Tongue (tissue), 2 donors: ENCODE data around the gene CACNA1E. TPM values are rescaled to one million over a fixed set of nuclear protein-coding genes. Genes with fewer than 3 reads are reported as not detected.
A peak's percentile ranks its signal among the peaks of the same experiment; 100 is the strongest.

ENCODE experiments used
- DNase-seq: peaks from one replicate; pipeline ENCODE4 v3.0.0-alpha.2; 2015
- total RNA-seq: library from RNA; depleted of rRNA; stranded (reverse); fragments of >200 nt; gene quantifications from one replicate; pipeline ENCODE4 v1.2.3, GENCODE V29; 2014

CACNA1E gene
- total RNA-seq, 1 donor from 2014 or later = 0.41 TPM

DNA sequence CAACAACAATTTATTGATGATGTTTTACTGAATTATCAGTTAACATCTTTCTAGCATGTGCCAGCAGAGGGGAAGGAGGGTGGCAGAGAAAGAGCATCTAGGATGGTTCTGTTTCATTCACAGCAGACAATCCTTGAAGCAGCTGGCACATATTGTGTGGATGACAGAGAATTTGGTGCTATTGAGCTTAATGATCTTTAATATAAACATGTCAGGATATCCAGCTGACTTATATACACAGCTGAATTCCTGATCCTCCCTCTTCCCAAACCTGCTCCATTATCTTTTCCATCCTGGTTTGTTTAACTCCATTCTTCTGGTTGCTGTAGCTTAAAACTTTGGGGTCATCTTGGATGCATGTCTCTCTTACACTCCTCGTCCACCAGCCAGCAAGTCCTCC, 218.6 kb downstream of the CACNA1E start:
- DNase-seq = no peak

DNA sequence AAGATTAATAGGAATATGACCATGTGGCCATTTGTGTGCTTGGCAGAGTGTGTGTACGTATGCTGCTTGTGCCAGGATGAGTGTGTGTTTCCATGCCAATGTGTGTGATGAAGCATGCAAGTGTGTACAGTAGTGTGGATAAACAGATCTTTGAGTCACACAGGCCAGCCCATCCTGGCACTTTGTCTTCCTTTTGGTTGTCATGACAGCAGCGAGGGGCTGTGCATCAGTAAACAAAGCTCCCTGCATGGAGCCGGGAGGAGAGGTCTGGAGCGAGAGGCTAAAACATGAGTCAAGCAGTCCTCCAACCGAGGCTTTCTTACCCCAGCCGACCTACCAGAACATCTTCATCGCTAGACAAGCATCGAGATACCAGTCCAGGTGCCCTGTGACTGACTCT, 221.2 kb downstream of the CACNA1E start:
- peak; percentile 25 for DNase-seq

DNA sequence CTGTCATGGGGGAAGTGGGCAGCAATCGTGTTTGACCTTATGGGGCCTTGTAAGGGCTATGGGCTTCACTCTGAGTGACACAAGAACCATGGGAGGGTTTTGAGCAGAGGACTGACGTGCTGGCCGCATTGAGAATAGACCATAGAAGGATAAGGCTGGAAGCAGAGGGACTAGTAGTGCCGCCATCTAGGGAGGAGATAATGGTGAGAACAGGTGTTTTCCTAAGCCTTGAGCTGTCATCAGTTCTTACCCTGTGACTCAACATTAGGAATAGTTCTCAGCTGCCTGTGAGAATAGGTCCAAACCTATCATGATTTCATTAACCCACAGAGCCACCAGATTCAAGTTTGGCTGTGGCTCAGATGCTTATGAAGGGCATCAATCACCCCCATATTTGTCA, 228.5 kb downstream of the CACNA1E start:
- peak; percentile 70 for DNase-seq

DNA sequence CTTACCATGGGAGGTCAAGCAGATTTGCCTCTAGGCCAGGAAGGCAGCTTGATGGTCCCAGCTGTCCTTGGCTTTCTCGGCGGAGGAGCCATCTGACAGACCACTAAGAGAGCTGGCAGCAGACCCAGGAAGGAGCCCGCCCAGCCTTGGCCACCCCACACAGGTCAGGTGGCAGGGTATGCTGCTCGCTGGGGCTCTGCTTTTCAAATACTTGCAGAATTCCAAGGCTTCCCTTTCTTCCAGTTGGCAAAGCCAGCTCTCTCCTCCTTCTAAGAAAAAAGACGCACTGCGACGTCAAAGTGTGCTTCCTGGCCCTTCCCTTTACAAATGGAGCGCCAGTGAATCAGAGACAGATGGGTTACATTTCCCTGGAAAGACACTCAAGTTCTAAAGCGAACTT, 229.4 kb downstream of the CACNA1E start:
- DNase-seq = peak; percentile 74

DNA sequence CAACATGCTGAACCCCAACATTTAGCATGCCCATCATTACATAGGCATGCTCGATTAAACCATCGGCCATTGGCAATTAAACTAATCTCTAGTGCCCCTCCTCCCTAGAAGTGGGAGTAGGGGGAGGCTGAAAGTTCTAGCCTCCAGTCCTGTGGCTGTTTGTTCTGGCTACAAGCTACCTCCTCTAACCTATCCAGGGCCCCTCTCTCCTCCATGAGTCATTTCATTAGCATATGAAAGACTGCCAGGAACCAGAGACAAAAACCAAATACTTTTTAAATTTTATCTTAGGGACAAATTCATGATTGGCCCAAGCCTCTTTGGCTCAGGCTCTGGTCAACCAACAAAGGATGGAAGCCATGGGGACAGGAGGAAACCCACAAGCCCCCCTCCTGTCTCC, 231.1 kb downstream of the CACNA1E start:
- peak; percentile 6 for DNase-seq

DNA sequence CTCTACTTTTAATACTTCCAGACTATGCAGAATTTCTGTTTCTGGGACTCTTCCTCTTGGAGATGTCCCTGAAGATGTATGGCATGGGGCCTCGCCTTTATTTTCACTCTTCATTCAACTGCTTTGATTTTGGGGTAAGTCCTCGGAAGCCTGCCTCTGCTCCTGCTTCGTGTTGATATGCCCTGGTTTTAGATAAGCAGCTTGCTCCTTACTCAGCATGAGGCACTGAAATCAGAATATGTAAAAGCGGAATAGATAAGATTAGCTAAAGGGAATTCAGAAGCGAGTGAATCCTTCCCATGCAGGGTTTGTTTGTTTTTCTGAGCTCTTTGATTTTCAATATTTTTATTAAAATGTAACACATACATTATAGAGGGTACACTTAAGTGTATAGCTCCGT, 234.7 kb downstream of the CACNA1E start:
- no peak for DNase-seq

DNA sequence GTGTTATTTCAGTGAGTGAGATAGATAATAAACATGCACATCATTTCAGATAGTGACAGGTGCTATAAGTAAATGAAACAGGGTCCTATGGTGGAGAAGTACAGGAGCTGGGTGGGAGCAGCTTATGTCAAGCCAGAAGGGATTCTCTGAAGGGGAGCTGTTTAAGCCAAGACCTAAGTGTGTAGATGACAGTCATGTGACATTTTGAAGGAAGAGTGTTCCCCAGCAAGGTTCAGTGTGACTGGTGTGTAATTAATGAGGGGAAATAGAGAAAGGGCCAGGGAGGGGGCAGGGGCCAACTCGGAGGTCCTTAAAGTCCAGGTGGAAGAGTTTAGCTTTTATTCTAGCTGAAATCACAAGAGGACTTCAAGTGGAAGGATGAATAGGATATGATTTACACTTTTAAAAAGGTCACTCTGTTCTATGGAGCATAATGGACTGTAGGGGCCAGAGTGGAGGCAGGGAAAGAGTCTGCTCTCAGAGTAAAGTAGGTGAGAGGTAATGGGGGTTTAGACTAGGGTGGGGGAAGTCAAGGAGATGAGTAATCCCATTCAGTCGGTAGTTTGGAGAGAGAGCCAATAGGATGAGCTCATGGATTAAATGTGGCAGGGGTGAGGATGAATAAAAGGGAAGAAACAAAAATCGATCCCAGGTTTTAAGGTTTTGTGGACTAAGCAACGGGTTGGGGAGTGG, 243.1 kb downstream of the CACNA1E start:
- DNase-seq = no peak

DNA sequence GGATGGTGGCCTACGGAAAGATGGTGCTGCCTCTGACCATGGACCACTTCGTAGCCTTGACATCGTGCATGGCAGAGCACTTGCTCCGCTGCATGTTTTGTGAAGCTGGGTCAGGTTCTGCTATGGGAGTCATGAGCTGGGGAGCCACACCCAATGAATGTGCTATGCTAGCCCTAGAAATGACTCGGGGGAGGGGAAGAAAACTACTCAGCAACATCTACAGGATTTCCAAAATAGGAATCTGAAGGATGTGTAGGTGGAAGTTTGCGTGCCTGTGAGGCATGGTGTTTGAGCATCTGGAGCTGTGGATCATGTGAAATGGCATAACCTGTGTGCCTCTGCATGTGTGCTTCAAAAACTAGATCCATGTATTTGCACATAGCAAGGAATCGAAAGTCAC, 247.3 kb downstream of the CACNA1E start:
- no peak for DNase-seq

DNA sequence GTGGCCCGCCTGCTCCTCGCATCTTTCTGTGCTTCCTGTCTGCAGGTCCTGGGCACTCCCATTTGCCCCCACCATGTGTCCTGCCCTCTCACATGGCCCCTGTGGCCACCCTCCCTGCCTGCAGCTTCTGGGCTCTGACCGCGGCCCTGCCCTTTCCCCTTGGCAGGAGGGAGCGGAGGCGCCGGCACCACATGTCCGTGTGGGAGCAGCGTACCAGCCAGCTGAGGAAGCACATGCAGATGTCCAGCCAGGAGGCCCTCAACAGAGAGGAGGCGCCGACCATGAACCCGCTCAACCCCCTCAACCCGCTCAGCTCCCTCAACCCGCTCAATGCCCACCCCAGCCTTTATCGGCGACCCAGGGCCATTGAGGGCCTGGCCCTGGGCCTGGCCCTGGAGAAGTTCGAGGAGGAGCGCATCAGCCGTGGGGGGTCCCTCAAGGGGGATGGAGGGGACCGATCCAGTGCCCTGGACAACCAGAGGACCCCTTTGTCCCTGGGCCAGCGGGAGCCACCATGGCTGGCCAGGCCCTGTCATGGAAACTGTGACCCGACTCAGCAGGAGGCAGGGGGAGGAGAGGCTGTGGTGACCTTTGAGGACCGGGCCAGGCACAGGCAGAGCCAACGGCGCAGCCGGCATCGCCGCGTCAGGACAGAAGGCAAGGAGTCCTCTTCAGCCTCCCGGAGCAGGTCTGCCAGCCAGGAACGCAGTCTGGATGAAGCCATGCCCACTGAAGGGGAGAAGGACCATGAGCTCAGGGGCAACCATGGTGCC, 249.1 kb downstream of the CACNA1E start:
- DNase-seq = no peak

DNA sequence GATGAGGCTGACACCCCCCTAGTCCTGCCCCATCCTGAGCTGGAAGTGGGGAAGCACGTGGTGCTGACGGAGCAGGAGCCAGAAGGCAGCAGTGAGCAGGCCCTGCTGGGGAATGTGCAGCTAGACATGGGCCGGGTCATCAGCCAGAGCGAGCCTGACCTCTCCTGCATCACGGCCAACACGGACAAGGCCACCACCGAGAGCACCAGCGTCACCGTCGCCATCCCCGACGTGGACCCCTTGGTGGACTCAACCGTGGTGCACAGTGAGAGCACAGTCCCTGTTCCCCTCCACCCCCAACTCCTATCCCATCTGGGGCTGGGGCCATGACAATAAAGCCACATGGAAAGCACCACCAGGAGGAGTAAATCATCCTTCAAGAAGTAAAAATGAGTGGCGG, 250.2 kb downstream of the CACNA1E start:
- DNase-seq = no peak

DNA sequence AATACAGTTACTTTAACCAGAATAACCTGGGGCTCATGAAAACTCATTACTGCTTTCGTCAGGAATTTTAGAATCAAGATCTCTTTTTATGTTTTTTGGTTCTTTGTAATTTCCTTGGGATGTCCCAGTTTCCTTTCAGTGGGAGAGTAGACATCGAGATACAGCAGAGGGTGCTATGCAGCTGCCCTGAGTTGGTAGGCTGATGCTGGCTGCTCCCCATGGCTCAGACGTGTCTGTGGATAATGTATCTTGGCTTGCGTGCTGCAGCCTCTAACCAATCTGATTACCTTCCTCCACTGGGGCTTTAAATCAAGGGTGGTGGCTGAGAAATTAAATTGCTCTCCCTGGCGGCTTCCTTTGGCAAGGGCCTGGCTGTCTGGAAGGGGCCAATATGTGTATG, 253.7 kb downstream of the CACNA1E start:
- peak; percentile 57 for DNase-seq

DNA sequence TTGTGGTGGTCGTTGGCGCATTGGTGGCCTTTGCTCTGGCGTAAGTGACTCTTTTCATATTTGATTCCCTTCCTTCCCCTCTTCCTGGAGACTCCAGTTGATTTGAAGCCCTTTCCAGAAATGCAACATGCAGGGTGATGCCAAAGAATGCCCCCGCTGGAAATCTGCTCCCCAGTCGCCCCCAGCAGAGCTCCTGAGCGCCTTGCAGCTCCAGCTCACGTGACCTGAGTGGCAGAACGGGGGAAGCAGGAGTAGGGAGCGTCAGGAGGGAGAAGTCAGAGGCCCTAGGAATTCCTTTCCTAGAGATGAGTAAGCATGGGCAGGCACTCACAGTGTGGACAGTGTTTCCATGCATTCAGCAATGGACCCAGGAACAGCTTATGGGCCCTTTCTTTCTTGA, 255.9 kb downstream of the CACNA1E start:
- DNase-seq = no peak

DNA sequence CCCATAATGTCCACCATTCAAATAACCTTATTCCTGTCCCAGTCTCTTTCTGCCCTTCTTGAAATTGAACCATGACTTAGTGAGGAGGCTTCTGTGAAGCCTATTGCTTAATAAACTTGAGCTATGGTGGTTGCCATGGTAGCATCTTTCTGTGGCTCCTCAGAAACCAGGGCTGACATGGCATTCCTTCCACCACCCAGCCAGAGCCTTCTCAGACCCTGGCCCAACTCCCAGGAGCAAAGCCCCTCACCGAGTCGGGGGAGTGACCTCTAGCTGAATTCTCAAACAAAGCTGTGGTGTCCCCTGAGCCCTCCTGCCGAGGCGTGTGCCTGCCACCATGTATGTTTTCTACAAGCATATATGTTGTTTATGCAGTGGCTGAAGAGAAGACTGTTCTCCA, 259.1 kb downstream of the CACNA1E start:
- peak; percentile 28 for DNase-seq

DNA sequence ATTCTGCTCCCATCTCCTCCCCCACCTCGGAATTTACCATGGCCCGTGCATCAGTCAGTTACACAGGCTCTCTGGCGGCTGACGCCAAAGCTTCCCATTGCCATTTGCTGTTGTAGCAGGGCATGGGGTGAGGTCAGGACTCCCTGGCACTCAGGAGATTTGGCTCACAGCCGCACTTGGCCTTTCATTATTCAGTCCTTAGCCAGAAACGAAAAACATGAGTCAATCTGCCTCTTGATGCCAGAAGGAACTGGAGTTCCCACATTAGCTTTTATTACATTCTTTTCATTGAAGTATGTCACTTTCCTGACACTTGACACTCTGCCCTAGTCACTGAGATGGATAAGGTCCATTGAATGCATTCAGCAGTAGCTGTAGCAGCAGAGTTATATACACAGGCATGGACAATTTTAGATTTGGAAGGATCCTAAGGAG, 260.6 kb downstream of the CACNA1E start:
- peak; percentile 53 for DNase-seq

DNA sequence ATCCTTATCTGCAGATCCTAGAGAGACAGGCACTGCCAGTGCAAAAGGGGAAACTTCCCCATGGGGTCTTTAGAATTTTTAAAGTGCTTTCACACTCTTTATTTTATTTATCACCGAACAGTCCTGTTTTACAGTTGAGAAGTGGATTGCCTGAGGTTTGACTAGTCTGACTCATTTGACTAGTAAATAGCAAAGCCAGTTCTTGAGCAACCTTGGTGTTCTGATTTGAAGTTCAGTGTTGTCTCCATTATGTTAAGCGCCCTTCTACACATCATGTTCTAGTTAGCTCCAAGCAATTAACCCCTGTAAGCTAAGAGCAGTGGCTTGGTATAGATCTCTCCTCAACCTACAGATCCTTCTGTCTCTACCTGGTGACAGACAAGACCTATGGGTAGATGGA, 262.9 kb downstream of the CACNA1E start:
- DNase-seq = no peak

DNA sequence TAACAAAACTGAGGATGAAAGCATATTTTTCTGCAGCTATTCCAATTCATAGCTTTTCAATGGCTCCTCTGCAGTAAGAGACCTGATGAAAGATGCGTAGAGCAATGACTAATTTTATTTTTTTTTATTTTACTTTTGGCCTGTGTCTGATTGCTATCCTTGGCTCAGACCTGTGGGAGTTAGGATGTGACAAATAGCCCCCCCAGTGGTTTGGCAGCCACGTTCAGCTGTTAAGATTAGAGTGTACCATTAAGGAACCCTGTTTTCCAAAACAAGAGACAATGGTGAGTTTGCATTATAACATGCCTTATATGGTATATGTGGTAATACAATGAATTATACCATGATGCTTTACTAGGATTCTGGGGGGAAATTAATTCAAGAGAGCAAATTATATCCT, 264.7 kb downstream of the CACNA1E start:
- no peak for DNase-seq

DNA sequence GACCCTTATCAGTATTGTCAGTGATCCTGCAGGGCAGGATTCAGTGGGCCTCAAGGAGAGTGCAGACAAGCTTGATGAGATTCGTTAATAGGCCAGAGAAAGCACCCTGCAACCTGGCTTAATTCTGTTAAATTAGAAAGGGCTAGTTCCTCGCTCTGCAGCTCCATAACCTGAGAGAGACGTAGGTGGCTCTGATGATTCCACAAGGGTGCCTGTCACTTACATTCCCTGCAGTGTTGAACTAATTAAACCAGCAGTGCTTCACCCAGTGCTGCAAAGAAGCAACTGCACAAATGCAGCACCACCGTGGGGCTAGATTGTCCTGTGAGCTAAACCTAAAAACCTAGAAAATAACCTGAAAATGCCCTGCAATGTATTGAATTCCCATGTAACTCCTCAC, 270.8 kb downstream of the CACNA1E start:
- no peak for DNase-seq

DNA sequence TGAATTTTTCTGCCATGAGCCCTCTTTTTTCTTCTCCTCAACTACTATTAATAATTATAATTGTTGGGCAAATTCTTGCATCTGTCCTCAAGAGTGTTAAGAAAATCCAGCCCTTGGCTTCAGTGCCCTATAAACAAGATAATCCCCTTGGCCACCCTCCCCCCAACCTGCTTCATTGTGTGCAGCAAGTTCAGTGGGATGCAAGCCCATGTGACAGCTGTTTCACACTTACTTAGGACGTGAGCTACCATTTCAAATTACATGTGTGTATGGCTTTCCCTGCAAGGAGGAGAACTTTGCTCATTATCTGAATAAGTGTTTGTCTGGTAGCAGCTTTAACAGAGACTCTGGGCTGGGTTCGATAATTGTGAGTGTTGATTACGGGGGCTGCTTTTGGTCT, 276.2 kb downstream of the CACNA1E start:
- peak; percentile 88 for DNase-seq

DNA sequence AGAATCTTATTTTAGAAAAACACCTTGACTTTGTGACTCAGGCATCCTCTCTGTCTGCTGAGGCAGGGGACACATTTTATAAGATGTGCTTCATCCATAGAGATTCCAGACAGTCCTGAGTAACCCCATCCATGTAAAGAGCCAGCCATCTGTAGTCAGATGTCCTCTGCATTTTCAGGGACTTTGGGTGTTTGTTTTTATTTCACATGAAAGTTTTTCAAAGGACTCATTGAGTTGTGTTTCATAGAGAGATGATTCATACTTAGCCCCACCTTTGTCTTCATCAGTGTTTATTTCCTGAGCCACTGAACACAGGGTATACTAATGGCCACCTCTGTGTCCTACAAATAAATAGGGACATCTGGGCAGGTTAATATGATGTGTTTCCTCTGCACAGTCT, 280.4 kb downstream of the CACNA1E start:
- no peak for DNase-seq

DNA sequence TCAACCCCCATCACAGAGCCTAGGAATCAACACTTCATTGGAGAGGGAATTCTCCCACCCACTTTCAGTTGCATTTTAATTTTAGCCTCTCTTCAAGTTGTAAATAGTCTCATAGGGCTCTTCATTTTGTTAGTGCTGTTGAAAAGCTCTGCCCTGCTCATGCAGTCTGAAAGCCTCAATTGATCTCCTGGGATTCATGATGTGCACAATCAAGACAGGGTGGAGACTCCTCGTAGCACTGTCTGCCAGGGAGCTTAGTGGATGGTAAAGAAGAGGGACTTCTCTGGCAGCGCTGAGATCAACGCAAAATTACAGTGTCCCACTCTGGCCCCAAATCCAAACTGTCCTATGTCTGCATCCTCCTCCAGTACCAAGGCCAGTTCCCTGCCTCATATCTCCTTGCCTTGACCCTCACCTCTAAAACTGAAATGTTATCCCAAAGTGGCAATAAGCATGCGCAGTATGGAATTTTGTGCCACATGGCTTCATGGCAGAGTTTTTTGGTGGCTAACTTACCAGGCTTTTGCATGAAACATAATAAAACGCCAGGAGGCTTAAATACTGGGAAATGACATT, 282.2 kb downstream of the CACNA1E start:
- no peak for DNase-seq

DNA sequence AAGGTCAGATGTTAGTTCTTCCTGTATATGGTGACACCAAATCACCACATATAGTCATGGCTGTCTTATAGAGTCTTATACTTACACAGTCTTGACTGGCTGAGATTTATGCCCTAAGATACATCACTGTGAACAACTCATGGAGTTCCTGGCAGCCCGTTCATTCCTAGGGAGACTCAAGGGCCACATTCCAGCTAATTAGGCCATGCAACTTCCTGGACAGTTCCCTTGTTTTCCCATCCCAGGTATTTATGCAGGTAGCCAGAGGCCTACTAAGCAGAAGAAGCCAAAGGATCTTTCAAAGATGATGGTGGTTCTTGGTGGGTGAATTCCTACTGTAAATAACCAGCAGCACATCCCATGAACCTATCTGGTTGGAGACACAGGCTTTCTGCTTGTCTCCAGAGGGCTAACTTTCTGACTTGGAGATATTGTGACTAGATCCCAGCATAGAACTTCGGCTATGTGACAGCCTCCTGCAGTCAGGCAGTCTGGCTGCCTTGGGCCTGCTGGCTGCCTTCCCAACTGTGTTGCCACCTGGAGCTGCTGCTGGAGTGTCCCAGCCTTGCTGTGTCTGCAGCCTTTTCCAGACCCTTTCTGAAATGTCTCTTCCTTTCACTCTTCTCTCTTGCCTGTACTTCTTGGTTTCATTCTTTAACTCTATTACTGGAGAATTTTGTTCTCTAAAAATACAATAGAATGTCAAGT, 283.8 kb downstream of the CACNA1E start:
- DNase-seq = no peak

DNA sequence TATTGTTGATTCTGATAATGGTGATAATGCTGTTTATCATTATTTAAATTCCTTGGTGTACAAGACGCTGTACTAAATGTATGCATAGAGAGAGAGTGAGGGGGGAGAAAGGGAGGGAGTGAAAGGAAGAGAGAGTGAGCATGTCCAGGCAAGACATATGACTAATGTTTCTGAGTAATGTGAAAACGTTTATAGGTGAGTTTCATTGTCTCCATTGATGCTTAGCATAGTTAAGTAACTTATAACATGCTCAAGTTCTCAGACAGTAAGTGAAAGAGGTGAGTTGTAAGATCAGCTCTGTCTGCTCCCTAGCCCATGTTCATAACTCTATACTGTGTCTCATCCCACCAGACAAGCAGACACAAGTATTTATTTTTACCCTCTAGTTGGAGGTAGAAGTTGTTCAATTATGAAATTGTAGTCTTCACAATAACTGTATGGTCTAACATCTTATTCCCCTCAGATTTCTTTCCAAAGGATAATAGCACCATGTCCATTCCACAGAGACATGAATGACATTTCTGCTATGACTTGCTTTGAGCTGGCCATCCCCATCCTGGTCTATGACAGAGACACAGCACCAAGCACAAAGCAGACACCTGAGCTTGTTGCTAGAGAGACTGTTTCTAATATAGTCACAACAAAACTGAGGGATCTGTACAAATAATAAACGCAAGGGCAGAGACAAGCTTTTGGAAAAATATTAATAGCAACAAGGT, 285.1 kb downstream of the CACNA1E start:
- no peak for DNase-seq
